ENCODE data around the gene PDE4D.

DNA sequence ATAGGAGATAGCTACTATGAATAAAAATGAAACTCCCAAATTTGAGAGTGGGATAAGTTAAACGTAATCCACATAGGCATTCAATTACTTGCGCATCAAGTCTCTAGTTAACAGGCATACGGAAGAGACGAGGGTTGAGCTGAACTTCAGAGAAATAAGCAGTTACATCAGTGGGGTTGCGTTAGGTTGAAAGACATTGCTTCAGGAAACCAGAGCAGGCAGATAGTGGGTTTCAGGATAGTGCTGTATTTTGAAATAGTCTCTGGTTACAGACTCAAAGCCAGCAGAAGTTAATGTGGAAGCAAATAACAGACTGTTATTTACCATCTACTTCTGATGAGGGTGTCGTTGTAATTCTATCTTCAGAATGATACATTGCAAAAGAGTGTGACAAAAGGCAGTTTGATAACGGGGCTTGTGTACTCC is 533.4 kb downstream of the PDE4D start:
- TF ChIP-seq SP1 (IDR thresholded peaks at IDR 0.05; ENCODE audit: low read depth, low read length) (no peak), TCF7 (IDR thresholded peaks at IDR 0.05; ENCODE audit: borderline replicate concordance) (no peak), SMC3 (IDR thresholded peaks at IDR 0.05; ENCODE audit: borderline replicate concordance, low read length) (no peak), CTCF (IDR thresholded peaks at IDR 0.05 in 2 of 3, conservative IDR thresholded peaks at IDR 0.05 in 1 of 3; ENCODE audit: control insufficient read depth in 2 of 3, extremely low read depth in 1 of 3, insufficient read depth in 1 of 3, low read depth in 3 of 3, low read length in 3 of 3) (no peak), POLR2A (IDR thresholded peaks at IDR 0.05; ENCODE audit: low read depth, low read length) (no peak), ZNF274 (IDR thresholded peaks at IDR 0.05; ENCODE audit: insufficient read depth, insufficient read length) (no peak), SUZ12 (IDR thresholded peaks at IDR 0.05; ENCODE audit: unreplicated experiment) (no peak), EGR1 (IDR thresholded peaks at IDR 0.05; ENCODE audit: borderline replicate concordance in 1 of 2, low read depth in 2 of 2, low read length in 2 of 2) (no peak), CREB1 (IDR thresholded peaks at IDR 0.05; ENCODE audit: low read depth) (no peak)
- TF ChIP-seq, protein P1, sequence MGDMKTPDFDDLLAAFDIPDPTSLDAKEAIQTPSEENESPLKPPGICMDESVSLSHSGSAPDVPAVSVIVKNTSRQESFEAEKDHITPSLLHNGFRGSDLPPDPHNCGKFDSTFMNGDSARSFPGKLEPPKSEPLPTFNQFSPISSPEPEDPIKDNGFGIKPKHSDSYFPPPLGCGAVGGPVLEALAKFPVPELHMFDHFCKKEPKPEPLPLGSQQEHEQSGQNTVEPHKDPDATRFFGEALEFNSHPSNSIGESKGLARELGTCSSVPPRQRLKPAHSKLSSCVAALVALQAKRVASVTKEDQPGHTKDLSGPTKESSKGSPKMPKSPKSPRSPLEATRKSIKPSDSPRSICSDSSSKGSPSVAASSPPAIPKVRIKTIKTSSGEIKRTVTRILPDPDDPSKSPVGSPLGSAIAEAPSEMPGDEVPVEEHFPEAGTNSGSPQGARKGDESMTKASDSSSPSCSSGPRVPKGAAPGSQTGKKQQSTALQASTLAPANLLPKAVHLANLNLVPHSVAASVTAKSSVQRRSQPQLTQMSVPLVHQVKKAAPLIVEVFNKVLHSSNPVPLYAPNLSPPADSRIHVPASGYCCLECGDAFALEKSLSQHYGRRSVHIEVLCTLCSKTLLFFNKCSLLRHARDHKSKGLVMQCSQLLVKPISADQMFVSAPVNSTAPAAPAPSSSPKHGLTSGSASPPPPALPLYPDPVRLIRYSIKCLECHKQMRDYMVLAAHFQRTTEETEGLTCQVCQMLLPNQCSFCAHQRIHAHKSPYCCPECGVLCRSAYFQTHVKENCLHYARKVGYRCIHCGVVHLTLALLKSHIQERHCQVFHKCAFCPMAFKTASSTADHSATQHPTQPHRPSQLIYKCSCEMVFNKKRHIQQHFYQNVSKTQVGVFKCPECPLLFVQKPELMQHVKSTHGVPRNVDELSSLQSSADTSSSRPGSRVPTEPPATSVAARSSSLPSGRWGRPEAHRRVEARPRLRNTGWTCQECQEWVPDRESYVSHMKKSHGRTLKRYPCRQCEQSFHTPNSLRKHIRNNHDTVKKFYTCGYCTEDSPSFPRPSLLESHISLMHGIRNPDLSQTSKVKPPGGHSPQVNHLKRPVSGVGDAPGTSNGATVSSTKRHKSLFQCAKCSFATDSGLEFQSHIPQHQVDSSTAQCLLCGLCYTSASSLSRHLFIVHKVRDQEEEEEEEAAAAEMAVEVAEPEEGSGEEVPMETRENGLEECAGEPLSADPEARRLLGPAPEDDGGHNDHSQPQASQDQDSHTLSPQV (IDR thresholded peaks at IDR 0.05) = no peak
- TF ChIP-seq, protein P2, sequence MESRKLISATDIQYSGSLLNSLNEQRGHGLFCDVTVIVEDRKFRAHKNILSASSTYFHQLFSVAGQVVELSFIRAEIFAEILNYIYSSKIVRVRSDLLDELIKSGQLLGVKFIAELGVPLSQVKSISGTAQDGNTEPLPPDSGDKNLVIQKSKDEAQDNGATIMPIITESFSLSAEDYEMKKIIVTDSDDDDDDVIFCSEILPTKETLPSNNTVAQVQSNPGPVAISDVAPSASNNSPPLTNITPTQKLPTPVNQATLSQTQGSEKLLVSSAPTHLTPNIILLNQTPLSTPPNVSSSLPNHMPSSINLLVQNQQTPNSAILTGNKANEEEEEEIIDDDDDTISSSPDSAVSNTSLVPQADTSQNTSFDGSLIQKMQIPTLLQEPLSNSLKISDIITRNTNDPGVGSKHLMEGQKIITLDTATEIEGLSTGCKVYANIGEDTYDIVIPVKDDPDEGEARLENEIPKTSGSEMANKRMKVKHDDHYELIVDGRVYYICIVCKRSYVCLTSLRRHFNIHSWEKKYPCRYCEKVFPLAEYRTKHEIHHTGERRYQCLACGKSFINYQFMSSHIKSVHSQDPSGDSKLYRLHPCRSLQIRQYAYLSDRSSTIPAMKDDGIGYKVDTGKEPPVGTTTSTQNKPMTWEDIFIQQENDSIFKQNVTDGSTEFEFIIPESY (IDR thresholded peaks at IDR 0.05) = no peak
- TF ChIP-seq, protein P3, sequence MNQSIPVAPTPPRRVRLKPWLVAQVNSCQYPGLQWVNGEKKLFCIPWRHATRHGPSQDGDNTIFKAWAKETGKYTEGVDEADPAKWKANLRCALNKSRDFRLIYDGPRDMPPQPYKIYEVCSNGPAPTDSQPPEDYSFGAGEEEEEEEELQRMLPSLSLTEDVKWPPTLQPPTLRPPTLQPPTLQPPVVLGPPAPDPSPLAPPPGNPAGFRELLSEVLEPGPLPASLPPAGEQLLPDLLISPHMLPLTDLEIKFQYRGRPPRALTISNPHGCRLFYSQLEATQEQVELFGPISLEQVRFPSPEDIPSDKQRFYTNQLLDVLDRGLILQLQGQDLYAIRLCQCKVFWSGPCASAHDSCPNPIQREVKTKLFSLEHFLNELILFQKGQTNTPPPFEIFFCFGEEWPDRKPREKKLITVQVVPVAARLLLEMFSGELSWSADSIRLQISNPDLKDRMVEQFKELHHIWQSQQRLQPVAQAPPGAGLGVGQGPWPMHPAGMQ (IDR thresholded peaks at IDR 0.05; ENCODE audit: borderline replicate concordance) = no peak

Data from GM12878 (cell line).